OCI-LY7 (cell line): ENCODE results near the gene CCDC170.

ENCODE experiments used
- CTCF ChIP-seq: fragments of 200-600 bp; sonication (generic); conservative IDR thresholded peaks from 2 replicates; pipeline ENCODE4 v1.5.1; 2014; ENCODE audit warnings: mild to moderate bottlenecking, antibody characterized with exemption, low read length, moderate library complexity, mixed read lengths
- EZH2phosphoT487 ChIP-seq: fragments of 200-600 bp; sonication (generic); IDR thresholded peaks from 2 replicates; pipeline ENCODE4 v1.6.1; 2018; ENCODE audit warnings: low read depth, borderline replicate concordance, mild to moderate bottlenecking, mixed run types, antibody characterized with exemption, low read length, moderate library complexity, mixed read lengths

- TF ChIP-seq CTCF (no peak), EZH2phosphoT487 (no peak)
Measured at GRCh38 chr6:151452750-151453427, 40.9 kb upstream of the CCDC170 start.
